ENCODE measurements around the gene SPATS2L.
A peak's percentile ranks its signal among the peaks of the same experiment; 100 is the strongest.

SPATS2L gene

GRCh38 chr2:200449149-200449548, 142.7 kb downstream of the SPATS2L start:
- no peak for DNase-seq

GRCh38 chr2:200450288-200450687, 143.8 kb downstream of the SPATS2L start:
- DNase-seq = no peak

DNA sequence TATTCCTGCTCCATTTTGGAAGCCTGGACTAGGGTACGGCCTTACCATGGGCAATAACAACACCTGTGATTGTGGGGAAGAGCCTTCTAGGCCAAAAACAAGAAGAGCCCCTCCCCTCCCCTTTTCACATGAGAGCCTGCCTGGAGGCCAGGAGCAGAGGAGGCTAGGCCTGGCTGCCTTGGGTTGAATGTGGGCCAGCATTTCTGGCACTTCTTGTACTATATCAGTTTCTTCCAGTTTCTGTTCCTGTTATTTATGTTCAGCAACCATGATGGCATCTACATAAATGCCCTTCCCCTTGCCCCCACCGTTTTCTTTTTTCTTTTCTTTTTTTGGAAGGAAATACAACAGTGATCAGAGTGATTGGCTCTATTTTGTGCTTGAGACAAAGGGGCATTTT, 145.0 kb downstream of the SPATS2L start:
- DNase-seq = no peak

DNA sequence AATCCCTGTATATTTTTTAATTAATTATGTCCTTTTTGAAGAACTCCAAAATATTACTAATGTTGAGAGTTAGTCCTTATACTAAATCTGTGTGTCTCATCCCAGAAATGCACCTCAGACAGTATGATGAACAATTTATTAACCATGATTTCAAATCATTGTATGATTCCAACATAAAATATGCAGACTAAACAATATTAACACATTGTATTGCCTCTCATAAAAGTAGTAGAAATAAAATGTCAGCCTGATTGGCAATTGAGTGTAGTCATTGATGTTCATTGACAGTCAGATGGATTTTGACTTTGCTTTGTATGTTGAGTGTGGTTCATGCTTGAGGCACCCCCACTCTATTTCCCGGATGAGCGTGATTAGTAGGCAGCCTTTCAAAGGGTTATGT, 145.9 kb downstream of the SPATS2L start:
- DNase-seq = no peak

DNA sequence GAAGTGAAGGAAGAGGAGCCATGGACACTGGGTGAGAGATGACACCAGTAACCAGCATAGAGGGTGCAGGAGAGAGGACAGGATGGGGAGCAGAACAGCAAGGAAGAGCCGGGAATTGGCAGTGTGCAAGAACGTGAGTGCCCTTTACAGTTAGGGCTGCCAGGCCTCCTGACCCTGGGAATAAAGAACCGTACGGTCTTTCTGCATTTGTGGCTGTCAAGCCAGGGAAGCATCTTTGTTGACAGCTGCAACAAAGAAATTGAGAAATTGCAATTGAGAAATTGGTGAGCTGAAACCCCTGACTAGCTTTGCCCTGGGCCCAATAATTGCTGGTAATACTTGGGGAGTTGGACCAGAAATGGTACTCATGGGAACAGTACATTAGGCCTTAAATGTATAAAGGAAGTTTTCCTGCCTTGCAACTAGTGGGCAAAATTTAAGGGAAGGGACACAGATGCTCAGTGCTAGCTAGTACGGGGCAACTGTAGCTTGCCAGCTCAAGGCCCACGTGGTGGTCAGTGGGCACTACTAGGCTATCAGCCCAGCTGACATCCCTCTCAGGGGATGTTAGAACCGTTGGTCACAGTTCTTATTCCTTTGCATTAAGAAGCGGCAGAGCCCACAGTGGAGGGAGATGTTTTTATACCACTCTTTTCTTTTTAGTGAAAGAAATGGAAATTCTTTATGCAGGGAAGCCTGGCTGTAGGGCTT, 146.8 kb downstream of the SPATS2L start:
- DNase-seq = no peak

DNA sequence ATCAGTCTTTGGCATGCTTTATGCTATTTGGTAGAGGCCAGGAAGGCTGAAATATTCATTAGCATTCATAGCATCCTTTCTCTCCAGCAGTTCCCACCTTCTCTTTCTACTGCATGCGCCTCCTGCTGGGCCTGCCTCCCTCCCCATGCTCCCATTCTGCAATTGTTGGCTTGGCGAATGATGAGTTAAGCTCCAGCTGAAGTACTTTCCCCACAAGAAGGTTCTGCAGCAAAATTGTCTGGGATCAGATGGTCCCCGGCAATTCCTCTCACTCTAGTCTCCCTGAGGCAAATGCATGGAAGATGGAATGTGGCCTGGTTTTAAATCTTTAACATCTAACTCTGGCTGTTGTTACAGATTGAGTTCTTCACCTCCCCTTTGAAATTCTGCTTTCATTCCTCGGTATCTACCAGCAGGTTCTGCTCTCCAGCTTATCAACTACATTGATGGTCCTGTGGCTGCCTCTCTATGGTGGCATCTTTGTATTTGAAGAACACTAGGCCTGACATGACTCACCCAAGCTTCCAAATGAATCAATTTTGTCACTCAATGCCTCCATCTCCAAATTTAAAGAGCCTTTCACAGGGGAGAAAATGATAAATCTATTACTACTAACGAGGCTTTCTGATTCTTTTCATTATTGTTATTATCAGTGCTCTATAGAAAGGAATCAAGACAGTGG, 147.5 kb downstream of the SPATS2L start:
- DNase-seq = no peak

DNA sequence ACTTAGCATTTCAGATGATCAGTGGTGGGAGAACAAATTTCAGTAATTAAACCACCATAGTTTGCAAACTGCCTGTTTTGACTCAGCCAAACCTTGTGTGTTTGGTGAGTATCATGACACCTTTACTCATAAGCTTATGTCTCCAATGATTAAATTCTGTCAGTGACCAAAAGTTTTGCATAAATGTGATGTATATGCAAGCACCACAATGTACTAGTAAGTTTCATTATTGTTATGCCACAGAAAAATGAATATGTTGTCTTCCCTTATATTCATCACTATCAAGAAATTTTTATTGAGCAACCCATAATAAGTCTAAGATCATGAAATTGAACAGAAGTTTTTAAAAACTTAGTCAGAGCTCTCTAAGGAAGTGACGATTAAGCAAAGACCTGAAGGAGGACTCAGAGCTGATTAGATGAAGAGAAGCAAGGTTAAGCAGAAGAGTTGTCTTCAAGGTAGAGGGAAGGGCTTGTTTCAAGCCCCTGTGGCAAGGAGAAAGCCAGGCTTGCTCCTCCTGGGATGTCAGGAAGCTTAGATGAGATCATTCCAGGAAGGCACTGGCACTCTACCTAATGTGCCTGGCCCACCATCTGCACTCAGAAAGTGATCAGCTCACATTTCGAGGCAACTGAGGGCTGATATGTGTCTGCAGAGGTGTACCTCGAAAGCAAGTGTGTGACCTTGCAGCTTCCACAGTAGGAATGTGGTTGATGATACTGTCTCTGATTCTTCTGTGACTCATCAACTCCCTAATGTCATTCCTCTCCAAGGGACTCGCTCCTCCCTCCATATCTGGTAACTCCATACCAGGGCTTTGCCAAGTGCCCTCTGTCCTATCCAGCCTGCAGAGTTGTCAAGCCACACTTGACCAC, 148.7 kb downstream of the SPATS2L start:
- DNase-seq = no peak

- no peak for DNase-seq
Measured at GRCh38 chr2:200455958-200456421, 149.5 kb downstream of the SPATS2L start.

- no peak for DNase-seq
Measured at GRCh38 chr2:200456567-200456966, 150.1 kb downstream of the SPATS2L start.

GRCh38 chr2:200459101-200459500, 152.6 kb downstream of the SPATS2L start:
- DNase-seq = no peak

GRCh38 chr2:200461846-200462710, 155.6 kb downstream of the SPATS2L start:
- no peak for DNase-seq

GRCh38 chr2:200463452-200463851, 157.0 kb downstream of the SPATS2L start:
- no peak for DNase-seq

DNA sequence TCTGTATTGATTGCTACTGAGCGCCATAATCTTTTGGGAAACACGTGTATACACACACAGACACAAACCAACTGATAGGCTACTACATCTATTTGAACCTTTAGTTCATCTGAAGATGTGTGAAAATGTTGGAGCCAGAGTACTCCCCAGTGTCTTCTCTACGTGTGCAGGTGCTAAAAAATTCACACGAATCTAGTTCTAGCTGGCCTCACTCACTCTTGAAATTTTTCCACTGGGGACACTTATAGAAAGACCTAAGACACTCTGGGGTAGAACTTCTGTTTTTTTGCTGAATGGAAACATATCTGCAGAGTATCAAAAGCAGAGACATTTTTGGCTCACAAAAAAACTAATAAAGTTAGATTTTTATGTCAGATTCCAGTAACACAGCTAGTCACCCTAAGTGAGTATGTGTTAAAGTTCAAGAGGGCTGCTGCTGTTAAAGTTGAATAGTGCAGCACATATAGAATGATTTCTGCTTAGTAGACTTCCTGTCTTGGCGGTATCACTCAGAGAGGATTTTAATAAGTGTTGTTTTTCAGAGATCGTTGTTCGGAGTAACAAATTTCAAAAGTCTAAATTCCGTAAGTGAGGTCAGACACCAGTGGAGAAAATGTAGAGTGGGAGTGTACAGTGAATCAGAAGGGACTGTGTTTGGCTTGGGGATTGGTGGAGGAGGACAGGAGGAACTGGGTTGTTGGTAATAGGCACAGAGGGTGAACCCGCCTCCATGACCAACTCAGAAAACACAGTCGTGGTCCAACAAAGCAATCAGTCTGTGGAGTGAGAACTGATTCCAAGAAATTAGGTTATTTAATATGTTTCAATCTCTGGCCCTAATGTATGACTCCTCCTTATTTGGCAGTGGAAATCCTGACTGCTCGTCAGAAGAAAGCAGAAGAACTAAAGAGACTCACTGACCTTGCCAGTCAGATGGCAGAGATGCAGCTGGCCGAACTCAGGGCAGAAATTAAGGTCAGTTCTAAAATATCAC, 160.2 kb downstream of the SPATS2L start:
- DNase-seq = no peak

- no peak for DNase-seq
Measured at GRCh38 chr2:200467806-200468681, 161.6 kb downstream of the SPATS2L start.

- DNase-seq = no peak
Measured at GRCh38 chr2:200469708-200470211, 163.3 kb downstream of the SPATS2L start.

DNA sequence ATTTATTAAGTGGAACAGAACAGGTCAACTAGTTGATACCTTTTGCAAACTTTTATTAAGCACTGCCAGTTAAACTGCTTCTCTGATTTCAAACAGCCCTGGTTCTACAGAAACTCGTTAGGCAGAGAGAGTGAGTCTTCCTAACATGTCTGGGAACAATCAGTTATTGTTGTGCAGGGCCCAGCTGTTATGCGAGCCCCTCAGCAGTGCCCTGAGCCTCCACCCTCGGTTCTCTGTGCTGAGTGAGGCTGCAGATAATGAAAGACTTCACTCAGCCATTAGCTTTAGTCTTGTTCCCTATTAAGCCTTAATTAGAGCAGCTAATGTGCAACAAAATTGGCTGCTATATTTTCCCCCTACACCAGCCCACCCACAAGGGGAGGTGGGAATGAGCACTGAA, 163.7 kb downstream of the SPATS2L start:
- DNase-seq = no peak

GRCh38 chr2:200471324-200471848, 164.9 kb downstream of the SPATS2L start:
- DNase-seq = peak; percentile 32

DNA sequence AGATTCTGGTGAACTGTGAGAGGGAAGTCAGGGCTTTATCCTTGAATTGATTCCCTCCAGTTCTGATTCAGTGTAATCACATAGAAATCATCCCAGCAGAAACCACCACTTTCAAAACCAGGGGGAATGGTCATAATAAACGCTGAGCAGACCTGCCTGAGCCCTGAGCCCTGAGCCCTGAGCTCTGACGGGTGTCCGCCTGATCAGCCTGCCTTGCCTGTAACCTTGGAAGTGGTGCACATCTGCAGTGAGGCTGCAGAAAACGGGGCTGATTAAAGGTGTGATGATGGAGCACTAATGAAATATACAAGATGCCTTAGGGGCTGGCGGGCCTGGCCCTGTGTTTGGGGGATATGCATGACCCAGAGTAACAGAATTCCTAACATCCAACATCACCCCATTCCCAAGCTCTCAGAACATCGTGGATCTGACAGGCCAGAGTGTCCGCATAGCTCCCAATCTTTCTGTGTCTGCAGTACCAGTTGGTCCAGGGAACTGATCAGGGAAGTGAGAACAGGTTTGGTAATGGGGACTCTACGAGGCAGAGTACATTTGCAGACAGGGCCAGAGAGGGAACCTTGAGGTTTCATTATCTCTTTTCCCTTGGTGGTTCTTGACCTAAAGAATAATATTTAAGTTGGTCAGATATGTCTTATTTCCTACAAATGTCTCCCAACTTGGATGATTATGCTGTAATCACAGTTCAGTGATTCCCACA, 165.6 kb downstream of the SPATS2L start:
- DNase-seq = no peak

DNA sequence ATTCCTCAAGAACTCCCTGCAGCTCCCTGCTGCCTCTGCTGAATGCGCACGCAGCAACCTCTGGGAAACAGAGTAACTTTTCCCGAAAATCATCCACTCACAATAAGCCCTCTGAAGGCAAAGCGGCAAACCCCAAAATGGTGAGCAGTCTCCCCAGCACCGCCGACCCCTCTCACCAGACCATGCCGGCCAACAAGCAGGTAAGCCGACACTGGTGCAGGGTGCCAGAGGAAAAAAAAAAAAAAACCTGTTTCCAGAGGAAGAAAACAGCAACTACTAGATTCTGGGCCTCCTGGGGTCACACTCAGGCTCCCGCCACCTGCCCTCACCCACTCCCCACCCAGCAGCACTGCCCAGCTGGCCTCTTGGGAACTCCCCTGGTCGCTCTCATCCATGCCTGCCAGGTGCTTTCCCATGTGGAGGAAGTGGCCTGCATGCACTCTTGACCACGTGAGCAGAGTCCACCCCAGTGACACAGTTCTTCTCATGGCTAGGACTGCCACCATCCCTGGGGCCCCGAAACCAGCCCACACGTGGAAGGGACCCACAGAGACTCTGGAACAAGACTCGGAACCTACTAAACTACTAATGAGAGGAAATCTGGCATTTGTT, 166.5 kb downstream of the SPATS2L start:
- no peak for DNase-seq

Measured in NCI-H1105 treated with DMSO at 0.1 percent for 48 hours (cell line).